Mucosa of descending colon (tissue), 3 donors: ENCODE measurements around the gene CHPF. TPM values are rescaled to one million over a fixed set of nuclear protein-coding genes. Genes with fewer than 3 reads are reported as not detected.
A peak's percentile ranks its signal among the peaks of the same experiment; 100 is the strongest.

Experiments
- ATAC-seq: fragments of 200-7000 bp; cut with Tn5 transposase; one replicate; pipeline ENCODE4 v1.9.1; 2020; ENCODE audit warnings: mild to moderate bottlenecking, moderate library complexity
- DNase-seq, 3 donors: peaks; one replicate each; pipeline ENCODE4 v3.0.0-alpha.2; 2020
- H3K36me3 ChIP-seq: fragments of 200-600 bp; one replicate; pipeline ENCODE4 v1.8.0; 2021; ENCODE audit warnings: low read depth, mild to moderate bottlenecking
- H3K4me1 ChIP-seq: fragments of 200-600 bp; one replicate; pipeline ENCODE4 v1.8.0; 2021; ENCODE audit warnings: low read depth, mild to moderate bottlenecking
- H3K4me3 ChIP-seq: fragments of 200-600 bp; one replicate; pipeline ENCODE4 v1.8.0; 2021; ENCODE audit warnings: mild to moderate bottlenecking
- H3K9me3 ChIP-seq: fragments of 200-600 bp; one replicate; pipeline ENCODE4 v1.8.0; 2021; ENCODE audit warnings: mild to moderate bottlenecking
- CTCF ChIP-seq: fragments of 200-600 bp; IDR thresholded peaks from one replicate; pipeline ENCODE4 v1.8.0; 2022; ENCODE audit warnings: antibody characterized with exemption, mild to moderate bottlenecking
- intact Hi-C, 2 donors: fragments of 100-400 bp; cut with DNase I in 1 of 2; cut with micrococcal nuclease in 1 of 2; formaldehyde crosslinking; loops; one replicate each; pipeline versions ENCODE4 v1.11.0 to v1.11.1; 2022; cut with DNase I, micrococcal nuclease
- total RNA-seq, 3 donors: library from RNA; stranded (reverse); fragmentation: NEBNext Ultra II Directional in 2 of 3; extraction: Animal tissue kit (Norgen Biotek cat#: 25700) in 2 of 3; gene quantifications; one replicate each; pipeline versions ENCODE4 v1.2.1 to v1.2.4, GENCODE V29; 2021 to 2023
- donor health status: DM: no; HTN: no; CAD: no; lungs with moderate emphysema.
- donor health status: DM: no; HTN: no; CAD: no.
- donor health status: DM: no; HTN: yes; CAD: no.

Gene CHPF
- total RNA-seq, 3 donors from 2014 or later = 19.4 to 25.9 (median 20.5) TPM

GRCh38 chr2:219523031-219523671 is 20.5 kb downstream of the CHPF start:
- no peaks in the 10 kb centered on the region for H3K9me3 ChIP-seq

GRCh38 chr2:219522111-219523030 is 21.2 kb downstream of the CHPF start:
- Histone ChIP-seq H3K9me3 (no peaks in the 10 kb centered on the region), H3K36me3 (no peaks in the 10 kb centered on the region), H3K4me1 (no peaks in the 10 kb centered on the region), H3K4me3 (no peak overlapping the region)
- no peak for TF ChIP-seq CTCF
- DNase-seq (peak in 1 of 3 donors; percentile 47), ATAC-seq (peak; percentile 16)
- intact Hi-C loops = no loop called here

More at GRCh38 chr2:219523031-219523671, 20.5 kb downstream of the CHPF start:
- no peaks in the 10 kb centered on the region for H3K4me1 ChIP-seq
- no peak for TF ChIP-seq CTCF
- no peak for ATAC-seq
- intact Hi-C loops = no loop called here
- H3K4me3 ChIP-seq = no peak overlapping the region
- DNase-seq = peak in 1 of 3 donors; percentile 25
- H3K36me3 ChIP-seq = no peaks in the 10 kb centered on the region

- intact Hi-C loops = no loop called here
- H3K4me3 ChIP-seq = no peak overlapping the region
- no peak for TF ChIP-seq CTCF
- peak in 1 of 3 donors; percentile 47 for DNase-seq
- H3K9me3 ChIP-seq = no peaks in the 10 kb centered on the region
- no peaks in the 10 kb centered on the region for H3K36me3 ChIP-seq
- peak; percentile 36 for ATAC-seq
- no peaks in the 10 kb centered on the region for H3K4me1 ChIP-seq
Observed at GRCh38 chr2:219521066-219521880, 22.3 kb downstream of the CHPF start.

GRCh38 chr2:219520079-219520478 is 23.5 kb downstream of the CHPF start:
- intact Hi-C loops = no loop called here
- no peaks in the 10 kb centered on the region for H3K4me1 ChIP-seq
- ATAC-seq (no peak), DNase-seq (peak in 1 of 3 donors; percentile 28)
- H3K9me3 ChIP-seq = no peaks in the 10 kb centered on the region
- H3K4me3 ChIP-seq = no peak overlapping the region
- no peak for TF ChIP-seq CTCF
- no peaks in the 10 kb centered on the region for H3K36me3 ChIP-seq

GRCh38 chr2:219519526-219519916 is 24.1 kb downstream of the CHPF start:
- ATAC-seq = no peak
- Histone ChIP-seq H3K4me1 (no peaks in the 10 kb centered on the region), H3K36me3 (no peaks in the 10 kb centered on the region), H3K9me3 (no peaks in the 10 kb centered on the region), H3K4me3 (no peak overlapping the region)
- intact Hi-C loops = no loop called here
- TF ChIP-seq CTCF = no peak
- no peak for DNase-seq
